GM12878 (cell line): ENCODE measurements around the gene NDUFS4. TPM values are rescaled to one million over a fixed set of nuclear protein-coding genes. Genes with fewer than 3 reads are reported as not detected.

Experiments
- BRCA1 ChIP-seq: IDR thresholded peaks from 2 replicates; pipeline ENCODE4 v1.6.1; 2011; ENCODE audit warnings: low read depth, low read length, improper control_type of control experiment
- CHD4 ChIP-seq: fragments of 200-600 bp; sonication (generic); IDR thresholded peaks from 2 replicates; pipeline ENCODE4 v1.6.1; 2016; ENCODE audit warnings: mild to moderate bottlenecking
- CREB1 ChIP-seq: IDR thresholded peaks from 2 replicates; pipeline ENCODE4 v1.6.1; 2012; ENCODE audit warnings: low read depth, mild to moderate bottlenecking, inconsistent platforms
- CREM ChIP-seq: IDR thresholded peaks from 2 replicates; pipeline ENCODE4 v1.6.1; 2014; ENCODE audit warnings: antibody characterized with exemption, low read depth
- EP300 ChIP-seq, 2 experiments: fragments of 150-350 bp in 1 of 2; IDR thresholded peaks; 2 replicates each; pipeline ENCODE4 v1.6.1; 2011 to 2012; ENCODE audit warnings: low read depth in 2 of 2, low read length in 2 of 2, borderline replicate concordance in 1 of 2, improper control_type of control experiment in 1 of 2, inconsistent platforms in 1 of 2; ENCODE audit not compliant: control insufficient read depth in 1 of 2
- EZH2 ChIP-seq: IDR thresholded peaks from 2 replicates; pipeline ENCODE4 v1.6.1; 2012; ENCODE audit warnings: low read depth, mild to moderate bottlenecking, control low read depth, inconsistent platforms, low read length, borderline replicate concordance; ENCODE audit not compliant: control insufficient read depth
- FOS ChIP-seq: IDR thresholded peaks from 3 replicates; pipeline ENCODE4 v1.6.1; 2011; ENCODE audit warnings: borderline replicate concordance; ENCODE audit not compliant: insufficient read length; ENCODE audit errors: extremely low read depth
- HDGF ChIP-seq: fragments of 450-650 bp; IDR thresholded peaks from 2 replicates; pipeline ENCODE4 v1.6.1; 2016; ENCODE audit warnings: antibody characterized with exemption
- IKZF1 ChIP-seq: fragments of 450-650 bp; conservative IDR thresholded peaks from 2 replicates; pipeline ENCODE4 v1.6.1; 2017; ENCODE audit warnings: antibody characterized with exemption, mild to moderate bottlenecking
- KDM1A ChIP-seq: fragments of 200-600 bp; sonication (generic); IDR thresholded peaks from 2 replicates; pipeline ENCODE4 v1.6.1; 2016; ENCODE audit warnings: borderline replicate concordance
- RCOR1 ChIP-seq: conservative IDR thresholded peaks from 2 replicates; pipeline ENCODE4 v1.6.1; 2012; ENCODE audit warnings: low read depth, low read length, improper control_type of control experiment
- SPI1 ChIP-seq: IDR thresholded peaks from 2 replicates; pipeline ENCODE4 v1.6.1; 2011; ENCODE audit warnings: low read depth, mild to moderate bottlenecking, low read length, moderate library complexity, borderline replicate concordance; ENCODE audit not compliant: insufficient read depth
- SREBF1 ChIP-seq: IDR thresholded peaks from 2 replicates; pipeline ENCODE4 v1.6.1; 2012; ENCODE audit warnings: mild to moderate bottlenecking, low read length
- TBL1XR1 ChIP-seq: IDR thresholded peaks from 2 replicates; pipeline ENCODE4 v1.6.1; 2012; ENCODE audit warnings: low read depth, low read length, improper control_type of control experiment
- YBX1 ChIP-seq: fragments of 450-650 bp; IDR thresholded peaks from 2 replicates; pipeline ENCODE4 v1.6.1; 2016; ENCODE audit warnings: antibody characterized with exemption
- ZNF207 ChIP-seq: fragments of 450-650 bp; IDR thresholded peaks from 2 replicates; pipeline ENCODE4 v1.6.1; 2014; ENCODE audit warnings: antibody characterized with exemption, mild to moderate bottlenecking, borderline replicate concordance
- ZNF24 ChIP-seq: fragments of 450-650 bp; IDR thresholded peaks from 2 replicates; pipeline ENCODE4 v1.6.1; 2017; ENCODE audit warnings: antibody characterized with exemption, mild to moderate bottlenecking
- ZNF622 ChIP-seq: fragments of 450-650 bp; IDR thresholded peaks from 2 replicates; pipeline ENCODE4 v1.6.1; 2017; ENCODE audit warnings: mild to moderate bottlenecking, inconsistent platforms
- polyA plus RNA-seq, 11 experiments: library from polyadenylated mRNA; depleted of rRNA in 4 of 11; unstranded in 6 of 11; stranded (reverse) in 5 of 11; fragments of >200 nt; fragmentation: Nextera tagmentation in 4 of 11; fragmentation: Illumina TruSeq in 1 of 11; extraction: Ambion mirVana in 4 of 11; extraction: Trizol in 1 of 11; gene quantifications; 1 replicate in 1 of 11; 2 replicates in 10 of 11; pipeline versions ENCODE4 v1.2.1 to v1.2.3, GENCODE V29; 2011 to 2016; ENCODE audit warnings: inconsistent platforms in 2 of 11, missing spikeins in 2 of 11, low read depth in 1 of 11
- total RNA-seq, 4 experiments: library from RNA; depleted of rRNA in 3 of 4; stranded (reverse); fragments of >200 nt in 3 of 4; fragmentation: Illumina TruSeq in 1 of 4; extraction: Trizol in 1 of 4; gene quantifications; 2 replicates each; pipeline versions ENCODE4 v1.2.1 to v1.2.3, GENCODE V29; 2013 to 2021
- TF ChIP-seq, protein P1 (sequence below): fragments of 450-650 bp; IDR thresholded peaks from 2 replicates; pipeline ENCODE4 v1.6.1; 2017; ENCODE audit warnings: borderline replicate concordance
- TF ChIP-seq, protein P2 (sequence below): fragments of 150-350 bp; IDR thresholded peaks from 2 replicates; pipeline ENCODE4 v1.6.1; 2016; ENCODE audit warnings: low read depth, low read length
- TF ChIP-seq, protein P3 (sequence below): fragments of 450-650 bp; IDR thresholded peaks from 2 replicates; pipeline ENCODE4 v1.6.1; 2016; ENCODE audit warnings: mild to moderate bottlenecking
- TF ChIP-seq, protein P4 (sequence below): fragments of 450-650 bp; IDR thresholded peaks from 2 replicates; pipeline ENCODE4 v1.6.1; 2014; ENCODE audit warnings: mild to moderate bottlenecking

NDUFS4 gene
- total and polyA plus RNA-seq, 10 of the 15 experiments (the other 5 are each of a cell fraction or from before 2014, with no cell fraction given), result 69.9 to 366 (median 114) TPM

DNA sequence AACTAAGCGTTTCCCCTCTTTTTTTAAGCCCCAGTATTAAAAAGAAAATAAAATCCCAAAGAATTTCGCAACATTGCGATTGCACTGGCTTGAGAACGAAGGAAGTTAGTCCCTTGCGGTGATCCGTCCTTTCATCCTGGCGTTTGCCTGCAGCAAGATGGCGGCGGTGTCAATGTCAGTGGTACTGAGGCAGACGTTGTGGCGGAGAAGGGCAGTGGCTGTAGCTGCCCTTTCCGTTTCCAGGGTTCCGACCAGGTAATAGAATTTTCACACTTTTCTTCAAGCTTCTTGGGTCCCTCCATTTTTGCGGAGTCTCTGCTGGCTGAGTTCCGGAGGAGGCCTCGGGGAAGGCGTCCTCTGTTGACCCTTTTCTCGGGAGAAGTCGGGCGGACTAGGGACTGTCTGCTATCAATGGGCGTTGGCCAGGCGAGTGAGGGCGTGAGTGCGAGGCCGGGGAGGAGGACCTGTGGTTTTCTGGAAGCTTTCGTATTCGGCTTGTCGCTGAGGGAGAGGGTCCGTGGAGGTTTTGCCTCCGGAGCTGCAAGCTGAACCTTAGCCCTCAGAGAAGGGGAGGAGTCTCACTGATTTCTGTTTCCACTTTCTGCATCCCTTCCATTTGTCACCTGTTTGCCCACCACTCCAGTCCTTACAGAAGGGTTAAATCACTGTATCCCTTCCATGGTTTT, at the start of gene NDUFS4 (continued):
- TF ChIP-seq, protein P1, sequence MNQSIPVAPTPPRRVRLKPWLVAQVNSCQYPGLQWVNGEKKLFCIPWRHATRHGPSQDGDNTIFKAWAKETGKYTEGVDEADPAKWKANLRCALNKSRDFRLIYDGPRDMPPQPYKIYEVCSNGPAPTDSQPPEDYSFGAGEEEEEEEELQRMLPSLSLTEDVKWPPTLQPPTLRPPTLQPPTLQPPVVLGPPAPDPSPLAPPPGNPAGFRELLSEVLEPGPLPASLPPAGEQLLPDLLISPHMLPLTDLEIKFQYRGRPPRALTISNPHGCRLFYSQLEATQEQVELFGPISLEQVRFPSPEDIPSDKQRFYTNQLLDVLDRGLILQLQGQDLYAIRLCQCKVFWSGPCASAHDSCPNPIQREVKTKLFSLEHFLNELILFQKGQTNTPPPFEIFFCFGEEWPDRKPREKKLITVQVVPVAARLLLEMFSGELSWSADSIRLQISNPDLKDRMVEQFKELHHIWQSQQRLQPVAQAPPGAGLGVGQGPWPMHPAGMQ, result no peak
- no peak for TF ChIP-seq YBX1
- peak; percentile 10; the same call in 1 of the 2 replicates for TF ChIP-seq CREM
- TF ChIP-seq RCOR1, result no peak
- TF ChIP-seq SPI1, result no peak
- TF ChIP-seq ZNF622, result no peak
- TF ChIP-seq BRCA1, result no peak
- TF ChIP-seq, protein P2, sequence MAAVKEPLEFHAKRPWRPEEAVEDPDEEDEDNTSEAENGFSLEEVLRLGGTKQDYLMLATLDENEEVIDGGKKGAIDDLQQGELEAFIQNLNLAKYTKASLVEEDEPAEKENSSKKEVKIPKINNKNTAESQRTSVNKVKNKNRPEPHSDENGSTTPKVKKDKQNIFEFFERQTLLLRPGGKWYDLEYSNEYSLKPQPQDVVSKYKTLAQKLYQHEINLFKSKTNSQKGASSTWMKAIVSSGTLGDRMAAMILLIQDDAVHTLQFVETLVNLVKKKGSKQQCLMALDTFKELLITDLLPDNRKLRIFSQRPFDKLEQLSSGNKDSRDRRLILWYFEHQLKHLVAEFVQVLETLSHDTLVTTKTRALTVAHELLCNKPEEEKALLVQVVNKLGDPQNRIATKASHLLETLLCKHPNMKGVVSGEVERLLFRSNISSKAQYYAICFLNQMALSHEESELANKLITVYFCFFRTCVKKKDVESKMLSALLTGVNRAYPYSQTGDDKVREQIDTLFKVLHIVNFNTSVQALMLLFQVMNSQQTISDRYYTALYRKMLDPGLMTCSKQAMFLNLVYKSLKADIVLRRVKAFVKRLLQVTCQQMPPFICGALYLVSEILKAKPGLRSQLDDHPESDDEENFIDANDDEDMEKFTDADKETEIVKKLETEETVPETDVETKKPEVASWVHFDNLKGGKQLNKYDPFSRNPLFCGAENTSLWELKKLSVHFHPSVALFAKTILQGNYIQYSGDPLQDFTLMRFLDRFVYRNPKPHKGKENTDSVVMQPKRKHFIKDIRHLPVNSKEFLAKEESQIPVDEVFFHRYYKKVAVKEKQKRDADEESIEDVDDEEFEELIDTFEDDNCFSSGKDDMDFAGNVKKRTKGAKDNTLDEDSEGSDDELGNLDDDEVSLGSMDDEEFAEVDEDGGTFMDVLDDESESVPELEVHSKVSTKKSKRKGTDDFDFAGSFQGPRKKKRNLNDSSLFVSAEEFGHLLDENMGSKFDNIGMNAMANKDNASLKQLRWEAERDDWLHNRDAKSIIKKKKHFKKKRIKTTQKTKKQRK, result no peak
- no peak for TF ChIP-seq CREB1
- TF ChIP-seq HDGF, result 0 out of 2 replicates have a peak, but pooled peaks have one; percentile 57
- no peak for TF ChIP-seq CHD4
- TF ChIP-seq EP300 (IDR thresholded peaks at IDR 0.05; ENCODE audit: borderline replicate concordance in 1 of 2, control insufficient read depth in 1 of 2, low read depth in 2 of 2, low read length in 2 of 2), result no peak
- TF ChIP-seq ZNF207, result peak; percentile 59; the same call in 1 of the 2 replicates
- TF ChIP-seq IKZF1, result peak; percentile 41; the same call in 1 of the 2 replicates
- TF ChIP-seq, protein P3, sequence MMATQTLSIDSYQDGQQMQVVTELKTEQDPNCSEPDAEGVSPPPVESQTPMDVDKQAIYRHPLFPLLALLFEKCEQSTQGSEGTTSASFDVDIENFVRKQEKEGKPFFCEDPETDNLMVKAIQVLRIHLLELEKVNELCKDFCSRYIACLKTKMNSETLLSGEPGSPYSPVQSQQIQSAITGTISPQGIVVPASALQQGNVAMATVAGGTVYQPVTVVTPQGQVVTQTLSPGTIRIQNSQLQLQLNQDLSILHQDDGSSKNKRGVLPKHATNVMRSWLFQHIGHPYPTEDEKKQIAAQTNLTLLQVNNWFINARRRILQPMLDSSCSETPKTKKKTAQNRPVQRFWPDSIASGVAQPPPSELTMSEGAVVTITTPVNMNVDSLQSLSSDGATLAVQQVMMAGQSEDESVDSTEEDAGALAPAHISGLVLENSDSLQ, result peak; percentile 44; the same call in 1 of the 2 replicates
- no peak for TF ChIP-seq KDM1A
- no peak for TF ChIP-seq SREBF1
- TF ChIP-seq TBL1XR1, result no peak
- no peak for TF ChIP-seq FOS
- TF ChIP-seq ZNF24, result peak; percentile 90
- TF ChIP-seq, protein P4, sequence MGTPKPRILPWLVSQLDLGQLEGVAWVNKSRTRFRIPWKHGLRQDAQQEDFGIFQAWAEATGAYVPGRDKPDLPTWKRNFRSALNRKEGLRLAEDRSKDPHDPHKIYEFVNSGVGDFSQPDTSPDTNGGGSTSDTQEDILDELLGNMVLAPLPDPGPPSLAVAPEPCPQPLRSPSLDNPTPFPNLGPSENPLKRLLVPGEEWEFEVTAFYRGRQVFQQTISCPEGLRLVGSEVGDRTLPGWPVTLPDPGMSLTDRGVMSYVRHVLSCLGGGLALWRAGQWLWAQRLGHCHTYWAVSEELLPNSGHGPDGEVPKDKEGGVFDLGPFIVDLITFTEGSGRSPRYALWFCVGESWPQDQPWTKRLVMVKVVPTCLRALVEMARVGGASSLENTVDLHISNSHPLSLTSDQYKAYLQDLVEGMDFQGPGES, result no peak
- no peak for TF ChIP-seq EZH2
